ENCODE results near the gene ZKSCAN4. TPM values are rescaled to one million over a fixed set of nuclear protein-coding genes. Genes with fewer than 3 reads are reported as not detected.

ZKSCAN4 gene
- polyA plus RNA-seq, 1 donor from 2014 or later: 8.3 TPM

DNA sequence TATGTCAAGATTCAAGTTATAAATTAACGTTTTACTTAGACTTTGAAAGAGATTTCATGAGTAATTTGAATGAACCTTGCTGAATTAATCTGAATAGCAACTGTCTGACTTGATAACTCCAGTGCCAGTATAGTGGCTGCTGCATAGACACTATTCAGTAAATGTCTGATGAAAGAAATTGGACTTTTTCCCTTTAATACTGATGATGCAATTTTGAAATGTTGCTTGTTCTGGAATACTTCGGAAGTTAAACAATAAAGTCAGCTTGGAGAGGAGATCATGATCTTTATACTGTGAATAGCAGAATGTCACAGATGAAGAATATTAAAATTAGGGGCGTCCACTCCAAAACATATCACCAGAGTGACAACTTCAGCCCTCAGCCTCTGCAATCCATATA is 25.7 kb upstream of the ZKSCAN4 start:
- Histone ChIP-seq H3K27me3 (ENCODE audit: insufficient read depth, low read depth, low read length) (no peaks in the 10 kb centered on the region), H3K4me2 (ENCODE audit: low read length) (no peak overlapping the region), H3K27ac (ENCODE audit: low read length) (no peak overlapping the region), H3K36me3 (ENCODE audit: insufficient read depth, low read length) (peaks cover 15% of the 10 kb centered on the region), H3K79me2 (replicated peaks; ENCODE audit: insufficient read depth, low read length) (peaks cover 9% of the 10 kb centered on the region), H3K9me3 (ENCODE audit: low read length) (no peaks in the 10 kb centered on the region), H3K9ac (ENCODE audit: low read length) (no peak overlapping the region), H3F3A (ENCODE audit: insufficient read depth, low read length, poor library complexity, severe bottlenecking) (peaks cover 4% of the 10 kb centered on the region), H4K20me1 (ENCODE audit: insufficient read depth) (no peaks in the 10 kb centered on the region), H3K4me3 (ENCODE audit: low read length) (no peak overlapping the region), H3K9me2 (ENCODE audit: insufficient read depth, low read length) (no peaks in the 10 kb centered on the region), H2AFZ (ENCODE audit: low read depth, low read length) (no peak overlapping the region)
- TF ChIP-seq, protein P1, sequence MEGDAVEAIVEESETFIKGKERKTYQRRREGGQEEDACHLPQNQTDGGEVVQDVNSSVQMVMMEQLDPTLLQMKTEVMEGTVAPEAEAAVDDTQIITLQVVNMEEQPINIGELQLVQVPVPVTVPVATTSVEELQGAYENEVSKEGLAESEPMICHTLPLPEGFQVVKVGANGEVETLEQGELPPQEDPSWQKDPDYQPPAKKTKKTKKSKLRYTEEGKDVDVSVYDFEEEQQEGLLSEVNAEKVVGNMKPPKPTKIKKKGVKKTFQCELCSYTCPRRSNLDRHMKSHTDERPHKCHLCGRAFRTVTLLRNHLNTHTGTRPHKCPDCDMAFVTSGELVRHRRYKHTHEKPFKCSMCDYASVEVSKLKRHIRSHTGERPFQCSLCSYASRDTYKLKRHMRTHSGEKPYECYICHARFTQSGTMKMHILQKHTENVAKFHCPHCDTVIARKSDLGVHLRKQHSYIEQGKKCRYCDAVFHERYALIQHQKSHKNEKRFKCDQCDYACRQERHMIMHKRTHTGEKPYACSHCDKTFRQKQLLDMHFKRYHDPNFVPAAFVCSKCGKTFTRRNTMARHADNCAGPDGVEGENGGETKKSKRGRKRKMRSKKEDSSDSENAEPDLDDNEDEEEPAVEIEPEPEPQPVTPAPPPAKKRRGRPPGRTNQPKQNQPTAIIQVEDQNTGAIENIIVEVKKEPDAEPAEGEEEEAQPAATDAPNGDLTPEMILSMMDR (IDR thresholded peaks at IDR 0.05; ENCODE audit: poor library complexity, severe bottlenecking): no peak
- TF ChIP-seq TAF1 (IDR thresholded peaks at IDR 0.05; ENCODE audit: low read depth) (no peak), MXI1 (conservative IDR thresholded peaks at IDR 0.05; ENCODE audit: poor library complexity, severe bottlenecking) (no peak)
- TF ChIP-seq, protein P2, sequence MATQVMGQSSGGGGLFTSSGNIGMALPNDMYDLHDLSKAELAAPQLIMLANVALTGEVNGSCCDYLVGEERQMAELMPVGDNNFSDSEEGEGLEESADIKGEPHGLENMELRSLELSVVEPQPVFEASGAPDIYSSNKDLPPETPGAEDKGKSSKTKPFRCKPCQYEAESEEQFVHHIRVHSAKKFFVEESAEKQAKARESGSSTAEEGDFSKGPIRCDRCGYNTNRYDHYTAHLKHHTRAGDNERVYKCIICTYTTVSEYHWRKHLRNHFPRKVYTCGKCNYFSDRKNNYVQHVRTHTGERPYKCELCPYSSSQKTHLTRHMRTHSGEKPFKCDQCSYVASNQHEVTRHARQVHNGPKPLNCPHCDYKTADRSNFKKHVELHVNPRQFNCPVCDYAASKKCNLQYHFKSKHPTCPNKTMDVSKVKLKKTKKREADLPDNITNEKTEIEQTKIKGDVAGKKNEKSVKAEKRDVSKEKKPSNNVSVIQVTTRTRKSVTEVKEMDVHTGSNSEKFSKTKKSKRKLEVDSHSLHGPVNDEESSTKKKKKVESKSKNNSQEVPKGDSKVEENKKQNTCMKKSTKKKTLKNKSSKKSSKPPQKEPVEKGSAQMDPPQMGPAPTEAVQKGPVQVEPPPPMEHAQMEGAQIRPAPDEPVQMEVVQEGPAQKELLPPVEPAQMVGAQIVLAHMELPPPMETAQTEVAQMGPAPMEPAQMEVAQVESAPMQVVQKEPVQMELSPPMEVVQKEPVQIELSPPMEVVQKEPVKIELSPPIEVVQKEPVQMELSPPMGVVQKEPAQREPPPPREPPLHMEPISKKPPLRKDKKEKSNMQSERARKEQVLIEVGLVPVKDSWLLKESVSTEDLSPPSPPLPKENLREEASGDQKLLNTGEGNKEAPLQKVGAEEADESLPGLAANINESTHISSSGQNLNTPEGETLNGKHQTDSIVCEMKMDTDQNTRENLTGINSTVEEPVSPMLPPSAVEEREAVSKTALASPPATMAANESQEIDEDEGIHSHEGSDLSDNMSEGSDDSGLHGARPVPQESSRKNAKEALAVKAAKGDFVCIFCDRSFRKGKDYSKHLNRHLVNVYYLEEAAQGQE (IDR thresholded peaks at IDR 0.05; ENCODE audit: borderline replicate concordance): no peak

DNA sequence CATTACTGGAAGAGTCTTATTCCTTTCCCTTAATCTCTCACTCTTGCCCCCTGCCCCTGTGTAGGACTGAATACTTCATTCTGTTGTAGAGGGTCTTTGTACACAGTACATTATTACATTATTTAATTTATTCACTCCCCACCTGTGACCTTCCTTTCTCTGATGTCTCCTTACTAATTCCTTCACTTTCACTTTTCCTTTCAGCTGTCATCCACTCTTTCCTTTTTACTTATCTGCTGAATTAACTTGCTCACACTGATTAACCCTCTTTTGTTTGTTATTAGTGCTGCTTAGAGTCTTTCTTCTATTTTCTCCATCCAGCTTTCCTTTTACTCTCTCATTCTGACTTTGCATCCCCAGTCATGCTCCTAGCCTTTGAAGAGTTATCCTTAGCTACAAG is 22.8 kb upstream of the ZKSCAN4 start:
- Histone ChIP-seq H3K27me3 (ENCODE audit: insufficient read depth, low read depth, low read length) (no peaks in the 10 kb centered on the region), H4K20me1 (ENCODE audit: insufficient read depth) (no peaks in the 10 kb centered on the region), H3K79me2 (replicated peaks; ENCODE audit: insufficient read depth, low read length) (peaks cover 17% of the 10 kb centered on the region), H3F3A (ENCODE audit: insufficient read depth, low read length, poor library complexity, severe bottlenecking) (peaks cover 4% of the 10 kb centered on the region), H3K9me2 (ENCODE audit: insufficient read depth, low read length) (no peaks in the 10 kb centered on the region), H3K4me3 (ENCODE audit: low read length) (no peak overlapping the region), H3K36me3 (ENCODE audit: insufficient read depth, low read length) (peaks cover 17% of the 10 kb centered on the region), H3K4me2 (ENCODE audit: low read length) (no peak overlapping the region), H2AFZ (ENCODE audit: low read depth, low read length) (no peak overlapping the region), H3K27ac (ENCODE audit: low read length) (no peak overlapping the region), H3K9ac (ENCODE audit: low read length) (no peak overlapping the region), H3K9me3 (ENCODE audit: low read length) (no peaks in the 10 kb centered on the region)
- TF ChIP-seq, protein P1 (IDR thresholded peaks at IDR 0.05; ENCODE audit: poor library complexity, severe bottlenecking): no peak
- no peak for TF ChIP-seq EP300 (conservative IDR thresholded peaks at IDR 0.05; ENCODE audit: poor library complexity, severe bottlenecking)
- TF ChIP-seq RAD21 (conservative IDR thresholded peaks at IDR 0.05): no peak
- TF ChIP-seq EZH2 (IDR thresholded peaks at IDR 0.05; ENCODE audit: borderline replicate concordance, insufficient read depth, low read length, poor library complexity, severe bottlenecking): no peak
- TF ChIP-seq SMC3 (conservative IDR thresholded peaks at IDR 0.05; ENCODE audit: poor library complexity): no peak
- TF ChIP-seq, protein P2 (IDR thresholded peaks at IDR 0.05; ENCODE audit: borderline replicate concordance): no peak
- TF ChIP-seq TAF1 (IDR thresholded peaks at IDR 0.05; ENCODE audit: low read depth): no peak
- TF ChIP-seq POLR2AphosphoS5 (IDR thresholded peaks at IDR 0.05): no peak
- TF ChIP-seq MXI1 (conservative IDR thresholded peaks at IDR 0.05; ENCODE audit: poor library complexity, severe bottlenecking): no peak
